ENCODE data around the gene TBL3.

DNA sequence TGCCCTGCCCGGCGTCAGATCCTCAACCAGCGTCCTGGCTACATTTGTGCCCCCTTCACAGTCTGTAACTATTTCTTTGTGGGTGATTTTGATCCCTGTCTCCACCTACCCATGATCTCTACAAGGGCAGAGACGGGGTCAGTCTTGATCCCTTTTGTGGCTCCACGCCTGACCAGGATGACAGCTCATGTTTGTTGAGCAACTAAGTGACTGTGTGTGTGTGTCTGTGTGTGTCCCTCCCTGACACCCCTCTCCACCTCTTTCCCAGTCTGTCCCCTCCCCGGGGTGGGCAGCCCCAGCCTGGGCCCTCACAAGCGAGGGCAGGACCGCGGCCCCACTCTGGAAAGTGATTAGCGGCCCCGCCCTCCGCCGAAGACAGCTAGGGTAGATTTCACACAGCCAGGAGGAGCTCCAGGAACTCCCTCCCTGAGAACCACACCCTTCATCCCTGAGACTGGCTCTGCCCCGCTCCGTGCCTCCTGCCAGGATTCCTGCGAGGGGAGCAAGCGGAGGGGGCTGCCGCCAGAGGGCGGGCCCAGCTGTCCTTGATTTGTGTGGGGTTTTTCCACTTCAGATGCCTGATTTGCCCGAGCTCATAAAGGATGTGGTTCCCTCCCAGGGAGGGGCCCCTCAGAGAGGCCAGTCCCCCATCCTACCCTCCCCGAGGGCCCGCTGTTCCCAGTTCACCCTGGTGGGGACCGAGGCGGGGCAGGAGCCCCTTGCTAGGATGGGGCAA is 48.4 kb upstream of the TBL3 start:
- TF ChIP-seq CTCF (IDR thresholded peaks at IDR 0.05; ENCODE audit: low read length), result 0 out of 2 replicates have a peak, but pooled peaks have one; percentile 10
- TF ChIP-seq EZH2phosphoT487 (IDR thresholded peaks at IDR 0.05; ENCODE audit: low read length), result no peak

All from MM.1S (cell line).